DOHH2 (cell line): ENCODE data around the gene BOK.

Source experiments
- EZH2phosphoT487 ChIP-seq: fragments of 200-600 bp; sonication (generic); IDR thresholded peaks from 2 replicates; pipeline ENCODE4 v1.6.1; 2017; ENCODE audit warnings: borderline replicate concordance, mild to moderate bottlenecking, antibody characterized with exemption, low read length, moderate library complexity, mixed read lengths
- TF ChIP-seq, protein P1 (sequence below): fragments of 200-600 bp; sonication (generic); IDR thresholded peaks from one replicate; pipeline ENCODE4 v1.5.1; 2014; ENCODE audit warnings: antibody characterized with exemption, mild to moderate bottlenecking, low read depth, low read length; ENCODE audit not compliant: poor library complexity, severe bottlenecking

GRCh38 chr2:241554610-241555322, 3.8 kb upstream of the BOK start:
- TF ChIP-seq, protein P1, sequence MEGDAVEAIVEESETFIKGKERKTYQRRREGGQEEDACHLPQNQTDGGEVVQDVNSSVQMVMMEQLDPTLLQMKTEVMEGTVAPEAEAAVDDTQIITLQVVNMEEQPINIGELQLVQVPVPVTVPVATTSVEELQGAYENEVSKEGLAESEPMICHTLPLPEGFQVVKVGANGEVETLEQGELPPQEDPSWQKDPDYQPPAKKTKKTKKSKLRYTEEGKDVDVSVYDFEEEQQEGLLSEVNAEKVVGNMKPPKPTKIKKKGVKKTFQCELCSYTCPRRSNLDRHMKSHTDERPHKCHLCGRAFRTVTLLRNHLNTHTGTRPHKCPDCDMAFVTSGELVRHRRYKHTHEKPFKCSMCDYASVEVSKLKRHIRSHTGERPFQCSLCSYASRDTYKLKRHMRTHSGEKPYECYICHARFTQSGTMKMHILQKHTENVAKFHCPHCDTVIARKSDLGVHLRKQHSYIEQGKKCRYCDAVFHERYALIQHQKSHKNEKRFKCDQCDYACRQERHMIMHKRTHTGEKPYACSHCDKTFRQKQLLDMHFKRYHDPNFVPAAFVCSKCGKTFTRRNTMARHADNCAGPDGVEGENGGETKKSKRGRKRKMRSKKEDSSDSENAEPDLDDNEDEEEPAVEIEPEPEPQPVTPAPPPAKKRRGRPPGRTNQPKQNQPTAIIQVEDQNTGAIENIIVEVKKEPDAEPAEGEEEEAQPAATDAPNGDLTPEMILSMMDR, result no peak
- no peak for TF ChIP-seq EZH2phosphoT487
